Effector CD4-positive, alpha-beta T cell (primary cell): ENCODE measurements around the gene KIAA0586.
A peak's percentile ranks its signal among the peaks of the same experiment; 100 is the strongest.
"Not testable (repeated sequence)": the region's sequence is repeated elsewhere in the genome, so short reads cannot be mapped to it uniquely, and the experiment has no call there.

Source experiments
- DNase-seq: peaks from one replicate; pipeline ENCODE4 v3.0.0-alpha.2; 2020

Gene KIAA0586

GRCh38 chr14:58465421-58465820, 37.9 kb downstream of the KIAA0586 start:
- DNase-seq: no peak

- DNase-seq: no peak
Observed at GRCh38 chr14:58466459-58466858, 38.9 kb downstream of the KIAA0586 start.

- no peak for DNase-seq
Observed at GRCh38 chr14:58467575-58467974, 40.1 kb downstream of the KIAA0586 start.

- DNase-seq: no peak
Observed at GRCh38 chr14:58469309-58469708, 41.8 kb downstream of the KIAA0586 start.

- no peak for DNase-seq
Observed at GRCh38 chr14:58476320-58476719, 48.8 kb downstream of the KIAA0586 start.

GRCh38 chr14:58477653-58478052, 50.1 kb downstream of the KIAA0586 start:
- no peak for DNase-seq

GRCh38 chr14:58478329-58478728, 50.8 kb downstream of the KIAA0586 start:
- DNase-seq: not testable (repeated sequence)

- no peak for DNase-seq
Observed at GRCh38 chr14:58479975-58480374, 52.5 kb downstream of the KIAA0586 start.

- DNase-seq: no peak
Observed at GRCh38 chr14:58484176-58484575, 56.7 kb downstream of the KIAA0586 start.

- no peak for DNase-seq
Observed at GRCh38 chr14:58488550-58488949, 61.0 kb downstream of the KIAA0586 start.

GRCh38 chr14:58491593-58491992, 64.1 kb downstream of the KIAA0586 start:
- no peak for DNase-seq

GRCh38 chr14:58492044-58492443, 64.5 kb downstream of the KIAA0586 start:
- no peak for DNase-seq

- peak; percentile 4 for DNase-seq
Observed at GRCh38 chr14:58501214-58501816, 73.8 kb downstream of the KIAA0586 start.

GRCh38 chr14:58513272-58513671, 85.8 kb downstream of the KIAA0586 start:
- no peak for DNase-seq

- DNase-seq: no peak
Observed at GRCh38 chr14:58517592-58517991, 90.1 kb downstream of the KIAA0586 start.

- not testable (repeated sequence) for DNase-seq
Observed at GRCh38 chr14:58525691-58526090, 98.2 kb downstream of the KIAA0586 start.

- DNase-seq: no peak
Observed at GRCh38 chr14:58533446-58533845, 105.9 kb downstream of the KIAA0586 start.

- DNase-seq: no peak
Observed at GRCh38 chr14:58535044-58535443, 107.5 kb downstream of the KIAA0586 start.

GRCh38 chr14:58537004-58537403, 109.5 kb downstream of the KIAA0586 start:
- DNase-seq: no peak

- DNase-seq: no peak
Observed at GRCh38 chr14:58540749-58541632, 113.5 kb downstream of the KIAA0586 start.

- DNase-seq: no peak
Observed at GRCh38 chr14:58541633-58542022, 114.1 kb downstream of the KIAA0586 start.

- no peak for DNase-seq
Observed at GRCh38 chr14:58543253-58543652, 115.7 kb downstream of the KIAA0586 start.

- DNase-seq: no peak
Observed at GRCh38 chr14:58547649-58548048, 120.1 kb downstream of the KIAA0586 start.

GRCh38 chr14:58549105-58549757, 121.7 kb downstream of the KIAA0586 start:
- no peak for DNase-seq
